Mesothelial cell of epicardium (in vitro differentiated cells): ENCODE data around the gene EML6. TPM values are rescaled to one million over a fixed set of nuclear protein-coding genes. Genes with fewer than 3 reads are reported as not detected.

Experiments used
- DNase-seq, 2 experiments: peaks; one replicate each; pipeline ENCODE4 v3.0.0; 2021; ENCODE audit warnings: low spot score in 2 of 2; ENCODE audit not compliant: unreplicated experiment in 2 of 2
- H3K27ac Mint-ChIP-seq: 2 replicates; pipeline ENCODE4 v1.8.0; 2021; ENCODE audit warnings: mixed read lengths
- H3K27me3 Mint-ChIP-seq: 2 replicates; pipeline ENCODE4 v1.8.0; 2021; ENCODE audit warnings: low read depth, mixed read lengths
- H3K36me3 Mint-ChIP-seq: 2 replicates; pipeline ENCODE4 v1.8.0; 2021; ENCODE audit warnings: mixed read lengths
- H3K4me1 Mint-ChIP-seq: 2 replicates; pipeline ENCODE4 v1.8.0; 2021; ENCODE audit warnings: mixed read lengths
- H3K4me3 Mint-ChIP-seq: 2 replicates; pipeline ENCODE4 v1.8.0; 2021; ENCODE audit warnings: mild to moderate bottlenecking, moderate library complexity, mixed read lengths
- H3K9me3 Mint-ChIP-seq: 2 replicates; pipeline ENCODE4 v1.8.0; 2021; ENCODE audit warnings: mixed read lengths
- total RNA-seq: library from RNA; stranded (reverse); gene quantifications from 3 replicates; pipeline ENCODE4 v1.2.1, GENCODE V29; 2021
- TF ChIP-seq, protein P1 (sequence below): fragments of 200-600 bp; sonication (generic); IDR thresholded peaks from one replicate; pipeline ENCODE4 v1.5.0; 2021; ENCODE audit warnings: antibody characterized with exemption; ENCODE audit not compliant: unreplicated experiment

EML6 gene
- total RNA-seq, 1 donor from 2014 or later: 2.3 TPM

DNA sequence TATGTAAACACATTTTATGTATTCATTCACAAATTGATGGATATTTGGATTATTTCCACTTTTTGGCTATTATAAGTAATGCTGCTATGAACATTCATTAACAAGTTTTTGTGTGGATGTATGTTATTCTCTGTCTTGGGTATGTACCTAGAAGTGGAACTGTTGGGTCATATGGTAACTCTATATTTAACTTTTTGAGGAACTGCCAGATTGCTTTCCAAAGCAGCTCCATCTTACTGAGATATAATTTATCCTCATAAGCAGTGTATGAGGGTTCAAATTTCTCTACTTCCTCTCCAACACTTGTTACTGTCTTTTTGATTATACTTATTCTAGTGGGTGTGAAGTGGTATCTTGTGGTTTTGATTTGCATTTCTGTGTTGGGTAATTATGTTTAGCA lies 7.1 kb upstream of the EML6 start:
- no peak overlapping the region for H3K27ac Mint-ChIP-seq
- H3K27me3 Mint-ChIP-seq: peaks cover 31% of the 10 kb centered on the region
- no peaks in the 10 kb centered on the region for H3K36me3 Mint-ChIP-seq
- no peak for DNase-seq
- H3K9me3 Mint-ChIP-seq: peaks cover 7% of the 10 kb centered on the region
- no peak overlapping the region for H3K4me3 Mint-ChIP-seq
- TF ChIP-seq, protein P1, sequence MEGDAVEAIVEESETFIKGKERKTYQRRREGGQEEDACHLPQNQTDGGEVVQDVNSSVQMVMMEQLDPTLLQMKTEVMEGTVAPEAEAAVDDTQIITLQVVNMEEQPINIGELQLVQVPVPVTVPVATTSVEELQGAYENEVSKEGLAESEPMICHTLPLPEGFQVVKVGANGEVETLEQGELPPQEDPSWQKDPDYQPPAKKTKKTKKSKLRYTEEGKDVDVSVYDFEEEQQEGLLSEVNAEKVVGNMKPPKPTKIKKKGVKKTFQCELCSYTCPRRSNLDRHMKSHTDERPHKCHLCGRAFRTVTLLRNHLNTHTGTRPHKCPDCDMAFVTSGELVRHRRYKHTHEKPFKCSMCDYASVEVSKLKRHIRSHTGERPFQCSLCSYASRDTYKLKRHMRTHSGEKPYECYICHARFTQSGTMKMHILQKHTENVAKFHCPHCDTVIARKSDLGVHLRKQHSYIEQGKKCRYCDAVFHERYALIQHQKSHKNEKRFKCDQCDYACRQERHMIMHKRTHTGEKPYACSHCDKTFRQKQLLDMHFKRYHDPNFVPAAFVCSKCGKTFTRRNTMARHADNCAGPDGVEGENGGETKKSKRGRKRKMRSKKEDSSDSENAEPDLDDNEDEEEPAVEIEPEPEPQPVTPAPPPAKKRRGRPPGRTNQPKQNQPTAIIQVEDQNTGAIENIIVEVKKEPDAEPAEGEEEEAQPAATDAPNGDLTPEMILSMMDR: no peak
- H3K4me1 Mint-ChIP-seq: no peaks in the 10 kb centered on the region

DNA sequence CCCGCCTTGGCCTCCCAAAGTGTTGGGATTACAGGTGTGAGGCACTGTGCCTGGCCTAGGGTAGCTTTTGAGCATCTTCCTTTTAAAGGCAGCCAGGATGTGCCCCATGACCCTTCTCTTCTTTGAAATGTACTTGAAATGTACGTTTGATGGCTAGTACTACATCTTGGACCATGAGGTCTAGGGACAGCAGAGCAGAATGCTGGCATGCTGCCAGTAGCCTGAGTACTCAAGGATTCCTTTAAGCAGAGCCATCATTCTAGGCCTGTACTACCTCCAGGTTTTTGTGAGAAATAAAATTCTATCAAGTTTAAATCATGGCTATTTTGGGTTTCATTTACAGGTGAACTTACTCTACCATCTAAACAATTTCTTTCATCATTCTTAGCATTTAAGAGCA lies 2.9 kb upstream of the EML6 start:
- Mint-ChIP-seq H3K9me3 (peaks cover 7% of the 10 kb centered on the region), H3K27me3 (peaks cover 46% of the 10 kb centered on the region), H3K36me3 (no peaks in the 10 kb centered on the region), H3K4me1 (peaks cover 18% of the 10 kb centered on the region), H3K27ac (no peak overlapping the region), H3K4me3 (no peak overlapping the region)
- DNase-seq: no peak
- TF ChIP-seq, protein P1: no peak

DNA sequence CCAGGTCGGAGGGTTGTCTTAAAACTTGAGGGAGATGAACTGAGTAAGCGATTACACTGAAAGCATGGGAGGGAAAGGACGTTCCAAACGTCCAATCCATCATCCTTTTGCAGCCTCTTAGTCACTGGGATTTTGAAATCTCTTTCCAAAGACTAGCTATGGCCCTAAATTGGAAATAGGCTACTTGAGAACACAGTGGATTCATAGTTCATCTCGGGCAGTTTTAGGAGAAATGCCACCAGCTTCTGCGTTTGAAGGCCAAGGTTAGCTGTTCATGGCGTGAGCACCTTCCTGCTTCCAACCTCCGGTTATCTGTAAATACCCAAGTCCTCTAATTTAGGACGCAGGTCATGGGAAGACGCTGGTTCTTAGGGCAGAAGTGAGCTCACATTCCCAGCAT lies 821 bp upstream of the EML6 start:
- DNase-seq: no peak

DNA sequence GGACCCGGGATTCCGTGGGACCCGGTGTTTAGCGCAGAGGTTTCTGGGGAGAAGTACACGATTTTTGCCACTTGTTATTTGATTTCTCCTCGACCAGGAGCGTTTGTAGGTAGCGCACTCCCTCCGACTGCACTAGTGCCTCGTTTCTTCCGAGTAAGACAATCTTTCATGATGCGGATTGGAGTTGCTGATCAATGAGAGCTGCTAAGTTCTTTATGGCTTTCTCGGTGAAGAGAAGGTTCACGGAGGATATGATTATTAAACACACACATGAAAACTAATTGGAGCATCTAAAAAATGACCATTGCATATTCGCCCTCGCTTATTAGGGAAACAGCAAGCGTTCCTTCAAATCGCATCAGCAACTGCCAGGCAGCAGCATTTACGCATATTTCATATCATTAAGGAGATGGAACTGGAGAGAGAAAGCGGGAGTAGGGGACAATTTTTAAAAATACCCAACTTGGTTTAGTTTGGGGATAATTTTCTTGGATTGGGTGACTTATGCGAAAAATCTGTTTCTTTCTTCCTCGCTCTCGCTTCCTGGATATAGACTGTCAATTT lies 616 bp downstream of the EML6 start:
- Mint-ChIP-seq H3K4me3 (peak overlapping the region; percentile 78), H3K27me3 (peaks cover 61% of the 10 kb centered on the region), H3K36me3 (no peaks in the 10 kb centered on the region), H3K9me3 (peaks cover 2% of the 10 kb centered on the region), H3K27ac (peak overlapping the region; percentile 33), H3K4me1 (peaks cover 18% of the 10 kb centered on the region)
- DNase-seq: no peak
- TF ChIP-seq, protein P1: no peak

More for the DNA sequence above, 821 bp upstream of the EML6 start:
- Mint-ChIP-seq H3K9me3 (peaks cover 4% of the 10 kb centered on the region), H3K4me1 (peaks cover 18% of the 10 kb centered on the region), H3K4me3 (peak overlapping the region; percentile 78), H3K27ac (peak overlapping the region; percentile 87), H3K36me3 (no peaks in the 10 kb centered on the region), H3K27me3 (peaks cover 61% of the 10 kb centered on the region)
- TF ChIP-seq, protein P1: no peak

DNA sequence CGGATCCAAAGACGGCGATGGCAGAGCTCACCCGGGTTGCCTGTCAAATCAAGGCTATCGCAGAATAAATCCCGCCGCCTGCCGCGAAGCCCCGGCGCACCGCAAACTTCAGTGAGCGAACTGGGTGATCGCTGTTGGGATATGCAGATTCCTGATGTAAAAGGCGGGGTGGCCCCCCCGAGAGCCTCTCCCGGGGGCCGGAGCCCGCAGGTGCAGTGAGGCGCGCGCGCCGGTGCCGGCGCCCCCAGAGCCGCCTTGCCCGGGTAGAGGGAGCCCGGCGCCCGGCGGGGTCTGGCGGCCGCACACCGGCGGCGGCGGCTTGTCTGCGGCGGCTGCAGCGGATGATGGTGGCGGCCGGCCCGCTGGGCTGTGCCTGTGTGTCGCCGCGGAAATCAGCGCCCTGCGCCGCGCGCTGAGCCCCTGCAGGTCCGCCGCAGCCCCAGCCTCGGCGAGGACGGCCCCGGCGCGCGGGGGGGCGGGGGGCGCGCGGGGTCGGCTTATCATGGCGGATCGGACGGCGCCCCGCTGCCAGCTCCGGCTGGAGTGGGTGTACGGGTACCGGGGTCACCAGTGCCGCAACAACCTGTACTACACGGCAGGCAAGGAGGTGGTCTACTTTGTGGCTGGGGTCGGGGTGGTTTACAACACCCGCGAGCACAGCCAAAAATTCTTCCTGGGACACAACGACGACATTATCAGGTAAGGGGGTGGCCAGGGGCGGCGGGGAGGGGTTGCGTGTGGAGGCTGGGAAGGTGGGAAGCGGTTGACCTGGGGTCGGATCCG lies 1.3 kb downstream of the EML6 start:
- H3K4me3 Mint-ChIP-seq: peak overlapping the region; percentile 78
- no peaks in the 10 kb centered on the region for H3K36me3 Mint-ChIP-seq
- no peaks in the 10 kb centered on the region for H3K9me3 Mint-ChIP-seq
- TF ChIP-seq, protein P1: no peak
- H3K27me3 Mint-ChIP-seq: peaks cover 61% of the 10 kb centered on the region
- peaks cover 18% of the 10 kb centered on the region for H3K4me1 Mint-ChIP-seq
- H3K27ac Mint-ChIP-seq: no peak overlapping the region
- DNase-seq: peak; percentile 31 to 63
